MM.1S (cell line): ENCODE measurements around the gene SMO.

Experiments used
- CTCF ChIP-seq: fragments of 300-600 bp; sonication (generic); IDR thresholded peaks from 2 replicates; pipeline ENCODE4 v1.5.1; 2016; ENCODE audit warnings: antibody characterized with exemption, low read length, mixed read lengths
- EZH2 ChIP-seq: fragments of 300-600 bp; sonication (generic); optimal IDR thresholded peaks from 2 replicates; pipeline ENCODE3; 2017; ENCODE audit warnings: low read depth, mild to moderate bottlenecking, antibody characterized with exemption, low read length, mixed read lengths
- EZH2phosphoT487 ChIP-seq: fragments of 300-600 bp; sonication (generic); IDR thresholded peaks from 2 replicates; pipeline ENCODE4 v1.6.1; 2018; ENCODE audit warnings: antibody characterized with exemption, low read length

GRCh38 chr7:129187681-129188371 lies 607 bp upstream of the SMO start:
- no peak for TF ChIP-seq CTCF
- no peak for TF ChIP-seq EZH2
- no peak for TF ChIP-seq EZH2phosphoT487
